GM19193 (cell line): Measurements from ENCODE around the gene CHST6.

Experiments used
- POLR2A ChIP-seq: IDR thresholded peaks from 4 replicates; pipeline ENCODE4 v1.6.1; 2011; ENCODE audit not compliant: insufficient read depth, insufficient read length; ENCODE audit errors: extremely low read depth

CHST6 gene

DNA sequence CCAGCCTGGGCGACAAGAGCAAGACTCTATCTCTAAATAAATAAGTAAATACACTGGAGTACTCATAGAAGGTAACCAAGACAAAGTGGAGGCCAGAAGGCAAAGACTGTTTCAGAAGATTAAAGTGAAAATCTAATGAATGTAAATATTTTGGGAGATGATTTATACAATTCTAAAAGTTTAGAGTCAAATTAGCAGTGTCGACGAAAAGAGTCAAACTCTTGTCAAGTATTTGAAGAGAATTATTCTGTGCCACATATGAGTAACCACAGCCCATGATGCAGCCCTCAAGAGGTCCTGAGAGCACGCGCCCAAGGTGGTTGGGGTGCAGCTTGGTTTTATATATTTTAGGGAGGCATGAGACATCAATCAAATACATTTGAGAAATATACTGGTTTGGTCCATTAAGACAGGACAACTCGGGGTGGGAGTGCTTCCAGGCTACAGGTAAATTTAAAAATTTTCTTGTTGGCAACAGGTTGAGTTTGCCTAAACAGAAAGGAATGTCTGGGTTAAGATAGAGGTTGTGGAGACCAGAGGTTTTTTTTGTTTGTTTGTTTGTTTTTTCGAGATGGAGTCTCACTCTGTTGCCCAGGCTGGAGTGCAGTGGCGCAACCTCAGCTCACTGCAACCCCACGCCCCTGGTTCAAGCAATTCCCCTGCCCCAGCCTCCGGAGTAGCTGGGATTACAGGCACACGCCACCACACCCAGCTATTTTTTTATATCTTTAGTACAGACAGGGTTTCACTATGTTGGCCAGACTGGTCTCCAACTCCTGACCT, 65.4 kb downstream of the CHST6 start:
- TF ChIP-seq POLR2A: no peak

DNA sequence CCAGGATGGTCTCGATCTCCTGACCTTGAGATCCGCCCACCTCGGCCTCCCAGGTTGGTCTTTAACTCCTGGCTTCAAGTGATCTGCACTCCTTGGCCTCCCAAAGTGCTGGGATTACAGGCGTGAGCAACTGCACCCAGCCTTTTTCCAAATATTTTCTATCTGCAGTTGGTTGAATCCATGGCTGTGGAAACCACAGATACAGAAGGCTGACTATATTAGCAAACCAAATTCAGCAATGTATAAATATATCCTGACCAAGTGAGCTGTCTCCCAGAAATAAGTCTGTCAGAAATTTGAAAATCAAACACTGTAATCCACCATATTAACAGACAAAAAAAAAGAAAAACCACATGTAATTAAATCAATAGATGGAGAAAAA, 71.5 kb downstream of the CHST6 start:
- TF ChIP-seq POLR2A: no peak
